Measurements from ENCODE around the gene MRPL3.

Gene MRPL3

GRCh38 chr3:131532645-131533044 lies 29.9 kb upstream of the MRPL3 start:
- no peak for TF ChIP-seq CTCF (IDR thresholded peaks at IDR 0.05)

- no peak for TF ChIP-seq CTCF (IDR thresholded peaks at IDR 0.05)
Measured at GRCh38 chr3:131530843-131531242, 28.1 kb upstream of the MRPL3 start.

GRCh38 chr3:131530388-131530787 lies 27.6 kb upstream of the MRPL3 start:
- no peak for TF ChIP-seq CTCF (IDR thresholded peaks at IDR 0.05)

- TF ChIP-seq CTCF (IDR thresholded peaks at IDR 0.05) = no peak
Measured at GRCh38 chr3:131526801-131527347, 24.1 kb upstream of the MRPL3 start.

- TF ChIP-seq CTCF (IDR thresholded peaks at IDR 0.05) = no peak
Measured at GRCh38 chr3:131518680-131519079, 15.9 kb upstream of the MRPL3 start.

GRCh38 chr3:131505421-131505820 lies 2.6 kb upstream of the MRPL3 start:
- TF ChIP-seq CTCF (IDR thresholded peaks at IDR 0.05) = no peak

- no peak for TF ChIP-seq CTCF (IDR thresholded peaks at IDR 0.05)
Measured at GRCh38 chr3:131503320-131503635, 507 bp upstream of the MRPL3 start.

- TF ChIP-seq CTCF (IDR thresholded peaks at IDR 0.05) = no peak
Measured at GRCh38 chr3:131501949-131502348, 822 bp downstream of the MRPL3 start.

Data from LNCAP (cell line).